HUES6 (cell line): Measurements from ENCODE around the gene GSTK1.
"Not testable (repeated sequence)": the region's sequence is repeated elsewhere in the genome, so short reads cannot be mapped to it uniquely, and the experiment has no call there.

Source experiments
- H3K27ac ChIP-seq: 2 replicates; pipeline ENCODE4 v1.7.0; 2013; ENCODE audit warnings: low read depth, mild to moderate bottlenecking, low read length, inconsistent platforms
- H3K27me3 ChIP-seq: 2 replicates; pipeline ENCODE4 v1.6.1; 2013; ENCODE audit warnings: low read length; ENCODE audit not compliant: control insufficient read depth, insufficient read depth
- H3K36me3 ChIP-seq: 2 replicates; pipeline ENCODE4 v1.6.1; 2013; ENCODE audit warnings: low read length; ENCODE audit not compliant: control insufficient read depth, insufficient read depth
- H3K4me1 ChIP-seq: 2 replicates; pipeline ENCODE4 v1.6.1; 2013; ENCODE audit warnings: low read length; ENCODE audit not compliant: control insufficient read depth, insufficient read depth
- H3K4me3 ChIP-seq: 2 replicates; pipeline ENCODE4 v1.5.1; 2013; ENCODE audit warnings: low read depth, low read length
- H3K9ac ChIP-seq: one replicate; pipeline ENCODE4 v1.6.1; 2013; ENCODE audit warnings: mild to moderate bottlenecking, low read length
- H3K9me3 ChIP-seq: 2 replicates; pipeline ENCODE4 v1.6.1; 2013; ENCODE audit warnings: low read depth, low read length; ENCODE audit not compliant: control insufficient read depth, insufficient read depth

GSTK1 gene

DNA sequence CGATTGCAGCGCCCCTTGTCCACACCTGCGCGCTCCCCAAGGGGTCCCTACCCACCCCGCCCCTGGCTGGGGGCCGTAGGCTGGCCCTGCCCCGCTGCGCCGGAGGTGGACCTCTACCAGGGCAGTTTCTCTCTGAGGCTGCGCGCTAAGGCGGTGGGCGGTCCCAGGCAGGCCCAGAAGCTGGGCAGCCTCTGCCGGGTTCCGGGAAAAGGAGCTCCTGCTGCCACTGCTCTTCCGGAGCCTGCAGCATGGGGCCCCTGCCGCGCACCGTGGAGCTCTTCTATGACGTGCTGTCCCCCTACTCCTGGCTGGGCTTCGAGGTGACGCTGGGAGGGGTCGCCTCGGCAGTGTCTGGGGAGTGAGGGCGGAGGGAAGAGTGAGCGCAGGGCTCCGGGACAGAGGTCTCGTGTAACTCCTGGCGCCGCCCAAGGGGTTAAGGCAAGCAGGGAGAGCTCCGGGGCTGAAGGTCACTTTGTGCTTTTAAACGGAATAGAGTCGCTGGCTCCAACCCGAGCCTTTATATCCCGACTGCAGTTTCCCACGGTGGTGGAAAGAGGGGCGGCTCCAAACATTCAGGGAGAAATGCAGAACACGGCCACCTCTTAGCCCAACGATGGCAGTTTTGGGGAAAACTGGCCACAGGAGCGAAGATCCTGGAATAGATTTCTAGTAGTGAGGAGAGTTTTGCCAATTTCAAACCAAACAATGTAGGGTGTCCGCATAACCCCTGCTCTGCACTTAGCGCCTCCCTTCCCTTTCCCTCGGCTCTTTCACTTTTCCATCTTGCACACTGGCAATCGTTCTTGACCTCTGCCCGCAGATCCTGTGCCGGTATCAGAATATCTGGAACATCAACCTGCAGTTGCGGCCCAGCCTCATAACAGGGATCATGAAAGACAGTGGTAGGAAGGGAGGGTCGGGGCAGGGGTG lies at the start of gene GSTK1:
TSS of gene GSTK1 (plus strand) at position 176 of the 930 bp plus-strand sequence. CDS start at position 249, 73 bp downstream.
- Histone ChIP-seq H3K4me1 (peaks cover 5% of the 10 kb centered on the region; the same call in 1 of the 2 replicates), H3K4me3 (peak within 1 kb of the TSS; percentile 97), H3K27ac (peak within 1 kb of the TSS; percentile 13; the same call in 1 of the 2 replicates), H3K36me3 (peaks cover 14% of the 10 kb centered on the region), H3K9ac (peak within 1 kb of the TSS; percentile 84), H3K9me3 (peaks cover 4% of the 10 kb centered on the region; the same call in 1 of the 2 replicates), H3K27me3 (0 out of 2 replicates have a peak, but pooled peaks cover 2% of the 10 kb centered on the region)

DNA sequence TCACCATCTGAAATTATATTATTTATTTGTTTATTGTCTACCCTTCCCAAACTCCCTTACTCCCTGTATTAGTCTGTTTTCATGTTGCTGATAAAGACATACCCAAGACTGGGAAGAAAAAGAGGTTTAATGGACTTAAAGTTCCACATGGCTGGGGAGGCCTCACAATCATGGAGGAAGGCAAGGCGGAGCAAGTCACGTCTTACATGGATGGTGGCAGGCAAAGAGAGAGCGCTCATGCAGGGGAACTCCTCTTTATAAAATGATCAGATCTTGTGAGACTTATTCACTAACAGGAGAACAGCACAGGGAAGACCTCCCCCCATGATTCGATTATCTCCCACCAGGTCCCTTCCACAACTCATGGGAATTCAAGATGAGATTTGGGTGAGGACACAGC lies 49.8 kb upstream of the GSTK1 start:
- not testable (repeated sequence) for H3K9me3 ChIP-seq, H3K9ac ChIP-seq, H3K27ac ChIP-seq, H3K36me3 ChIP-seq, H3K27me3 ChIP-seq, H3K4me3 ChIP-seq, H3K4me1 ChIP-seq

DNA sequence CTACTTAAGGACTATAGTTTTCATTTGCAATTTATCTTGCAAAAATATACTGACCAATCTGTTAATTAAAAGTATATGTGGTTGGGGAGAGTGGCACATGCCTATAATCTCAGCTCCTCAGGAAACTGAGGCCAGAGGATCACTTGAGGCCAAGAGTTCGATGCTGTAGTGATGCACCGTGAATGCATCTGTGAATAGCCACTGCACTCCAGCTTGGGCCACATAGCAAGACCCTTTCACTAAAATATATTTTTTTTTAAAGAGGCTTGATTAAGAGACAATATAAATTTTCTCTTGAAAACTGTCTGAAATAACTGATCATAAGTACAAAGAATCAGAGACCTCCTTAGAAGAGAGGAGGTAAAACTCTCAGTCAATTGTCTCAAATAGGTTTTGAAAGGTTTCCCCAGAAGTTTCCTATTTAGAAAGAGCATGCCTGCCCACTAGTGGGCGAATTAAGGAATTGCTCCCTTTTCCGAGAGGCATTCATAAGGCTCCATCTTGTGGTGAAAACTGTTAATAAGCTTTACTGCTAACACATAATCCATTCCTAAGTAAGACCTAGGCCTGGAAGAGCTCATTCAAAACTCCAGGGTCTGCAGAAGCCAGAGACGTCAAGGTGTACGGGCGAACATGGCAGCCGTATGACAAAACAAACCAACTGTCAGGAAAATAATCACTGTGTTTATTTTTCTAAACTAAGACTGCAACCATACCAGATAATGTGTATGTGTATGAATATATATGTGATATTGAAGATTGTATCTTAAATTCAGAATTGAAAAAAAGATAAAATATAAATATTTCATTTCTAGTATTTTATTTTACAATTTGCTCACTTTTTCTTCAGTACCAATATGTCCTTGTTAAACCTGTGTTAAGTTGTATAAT lies 48.2 kb upstream of the GSTK1 start:
- H3K36me3 ChIP-seq: no peaks in the 10 kb centered on the region
- no peak overlapping the region for H3K4me3 ChIP-seq
- H3K27me3 ChIP-seq: no peaks in the 10 kb centered on the region
- H3K27ac ChIP-seq: no peak overlapping the region
- no peaks in the 10 kb centered on the region for H3K4me1 ChIP-seq
- H3K9me3 ChIP-seq: 0 out of 2 replicates have a peak, but pooled peaks cover 3% of the 10 kb centered on the region
- H3K9ac ChIP-seq: no peak overlapping the region

DNA sequence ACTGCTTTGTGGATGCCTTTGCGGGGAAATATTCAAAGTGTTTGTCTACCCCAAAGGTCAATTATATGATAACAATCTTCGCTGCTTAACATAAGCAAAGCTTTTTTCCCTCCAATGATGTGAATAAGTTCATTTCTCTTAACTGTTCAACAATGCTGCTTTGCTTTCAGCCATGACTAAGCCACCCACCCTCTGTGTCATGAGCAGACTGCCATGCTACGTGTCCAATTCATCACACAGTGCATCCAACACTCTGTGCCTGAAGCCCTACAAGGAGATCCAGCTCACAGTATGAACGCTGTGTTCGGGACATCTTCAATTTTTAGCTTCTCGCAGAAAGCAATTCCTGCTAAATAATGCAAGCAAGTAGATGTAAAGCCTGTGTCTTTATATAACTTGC lies 47.1 kb upstream of the GSTK1 start:
- H3K27me3 ChIP-seq: no peaks in the 10 kb centered on the region
- no peak overlapping the region for H3K27ac ChIP-seq
- no peak overlapping the region for H3K4me3 ChIP-seq
- H3K9me3 ChIP-seq: 0 out of 2 replicates have a peak, but pooled peaks cover 3% of the 10 kb centered on the region
- H3K4me1 ChIP-seq: no peaks in the 10 kb centered on the region
- no peaks in the 10 kb centered on the region for H3K36me3 ChIP-seq
- no peak overlapping the region for H3K9ac ChIP-seq

DNA sequence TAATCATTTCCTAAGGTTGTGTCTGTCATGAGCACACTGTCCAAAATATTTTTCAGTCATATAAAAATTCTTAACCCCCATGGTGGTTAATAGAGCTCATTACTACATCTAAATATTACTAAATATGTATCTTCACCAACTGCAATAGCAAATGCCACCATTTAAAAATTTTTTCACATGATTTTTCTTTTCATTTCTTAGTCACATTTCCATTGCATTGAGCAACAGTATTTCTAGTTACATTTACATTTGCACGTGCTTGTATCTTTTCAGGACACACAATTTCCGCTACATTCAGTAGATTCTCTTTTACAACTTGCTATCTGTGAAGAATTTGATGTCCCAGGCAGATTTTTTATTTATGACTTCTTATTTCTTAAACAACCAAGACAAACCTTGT lies 46.6 kb upstream of the GSTK1 start:
- H3K36me3 ChIP-seq: no peaks in the 10 kb centered on the region
- 0 out of 2 replicates have a peak, but pooled peaks cover 3% of the 10 kb centered on the region for H3K9me3 ChIP-seq
- H3K4me1 ChIP-seq: no peaks in the 10 kb centered on the region
- H3K9ac ChIP-seq: no peak overlapping the region
- no peaks in the 10 kb centered on the region for H3K27me3 ChIP-seq
- H3K27ac ChIP-seq: no peak overlapping the region
- H3K4me3 ChIP-seq: no peak overlapping the region

DNA sequence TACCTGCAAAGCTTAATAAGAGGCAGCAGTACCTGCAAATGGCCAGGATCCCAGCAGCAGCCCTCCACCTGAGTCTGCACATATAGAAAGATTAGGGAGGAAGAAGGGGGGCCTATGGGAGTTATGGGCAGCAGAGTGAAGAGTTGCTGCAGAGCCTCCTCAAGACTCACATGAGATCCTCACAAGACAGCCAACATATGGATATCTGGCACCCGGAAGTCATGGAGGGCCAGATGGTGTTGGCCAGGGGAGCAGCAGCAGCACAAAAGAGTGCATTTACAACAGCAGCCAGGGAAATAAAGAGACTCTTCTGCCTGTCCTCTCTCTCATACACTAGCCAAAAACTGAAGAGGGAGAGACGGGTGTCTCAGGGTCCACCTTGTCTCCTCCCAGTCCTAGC lies 45.4 kb upstream of the GSTK1 start:
- H3K27me3 ChIP-seq: peaks cover 5% of the 10 kb centered on the region; the same call in 1 of the 2 replicates
- H3K4me1 ChIP-seq: no peaks in the 10 kb centered on the region
- H3K4me3 ChIP-seq: no peak overlapping the region
- no peaks in the 10 kb centered on the region for H3K36me3 ChIP-seq
- H3K9ac ChIP-seq: no peak overlapping the region
- no peak overlapping the region for H3K27ac ChIP-seq
- no peaks in the 10 kb centered on the region for H3K9me3 ChIP-seq

DNA sequence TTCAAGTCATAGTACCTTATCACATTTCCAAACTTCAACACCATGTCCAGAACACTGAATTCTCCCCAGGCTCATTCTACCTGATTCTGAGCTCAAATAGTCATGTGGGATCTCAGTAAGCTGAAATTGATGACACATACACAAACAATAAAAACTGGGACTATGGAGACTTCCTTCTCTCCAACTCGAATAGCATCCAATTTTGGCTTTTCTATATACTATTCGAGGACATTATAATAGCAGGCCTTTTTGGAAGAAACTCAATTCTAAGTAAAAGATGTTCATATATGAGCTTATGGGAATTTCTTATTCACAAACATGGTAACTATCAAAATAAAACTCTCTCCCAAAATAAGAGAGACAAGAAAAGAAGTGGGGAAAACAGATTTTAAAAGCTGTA lies 42.0 kb upstream of the GSTK1 start:
- peaks cover 7% of the 10 kb centered on the region for H3K27me3 ChIP-seq
- H3K4me1 ChIP-seq: no peaks in the 10 kb centered on the region

DNA sequence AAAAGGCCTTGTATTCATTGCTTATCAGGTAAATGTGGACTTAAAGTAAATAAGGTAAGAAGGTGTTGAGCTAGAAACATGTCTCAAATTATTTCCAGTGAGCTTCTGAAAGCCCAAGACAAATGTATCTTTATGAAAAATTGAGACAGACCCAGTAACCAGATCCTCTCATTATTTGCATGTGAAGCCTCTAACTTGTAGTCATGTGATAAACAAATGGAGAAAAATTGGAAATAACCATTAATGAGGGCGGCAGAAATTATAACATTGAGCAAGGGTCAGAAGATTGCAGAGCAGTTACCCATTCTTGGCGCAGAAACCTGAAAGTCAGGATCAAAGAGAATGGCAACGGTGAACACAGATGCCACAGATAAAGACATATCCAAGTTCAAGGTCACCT lies 41.5 kb upstream of the GSTK1 start, which contains the start of gene TAS2R40:
TSS of gene TAS2R40 (plus strand) at position 301 of the 400 bp plus-strand sequence. CDS start at position 343, 42 bp downstream.
- Histone ChIP-seq H3K9ac (no peak within 1 kb of the TSS), H3K27ac (no peak within 1 kb of the TSS), H3K4me1 (no peaks in the 10 kb centered on the region), H3K27me3 (peaks cover 7% of the 10 kb centered on the region), H3K4me3 (no peak within 1 kb of the TSS), H3K36me3 (no peaks in the 10 kb centered on the region), H3K9me3 (no peaks in the 10 kb centered on the region)

More for the DNA sequence above, 42.0 kb upstream of the GSTK1 start:
- no peak overlapping the region for H3K9ac ChIP-seq
- H3K4me3 ChIP-seq: no peak overlapping the region
- H3K36me3 ChIP-seq: no peaks in the 10 kb centered on the region
- H3K9me3 ChIP-seq: no peaks in the 10 kb centered on the region
- no peak overlapping the region for H3K27ac ChIP-seq

DNA sequence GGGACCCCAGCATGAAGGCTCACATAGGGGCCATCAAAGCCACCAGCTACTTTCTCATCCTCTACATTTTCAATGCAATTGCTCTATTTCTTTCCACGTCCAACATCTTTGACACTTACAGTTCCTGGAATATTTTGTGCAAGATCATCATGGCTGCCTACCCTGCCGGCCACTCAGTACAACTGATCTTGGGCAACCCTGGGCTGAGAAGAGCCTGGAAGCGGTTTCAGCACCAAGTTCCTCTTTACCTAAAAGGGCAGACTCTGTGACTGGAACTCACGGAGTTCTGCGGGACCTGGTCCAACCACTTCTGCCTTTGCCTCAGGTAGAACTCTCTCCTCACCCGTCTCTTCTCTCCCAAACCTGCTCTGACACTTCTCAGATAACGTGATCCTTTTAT lies 40.5 kb upstream of the GSTK1 start:
- no peak overlapping the region for H3K27ac ChIP-seq
- no peak overlapping the region for H3K9ac ChIP-seq
- H3K4me3 ChIP-seq: no peak overlapping the region
- no peaks in the 10 kb centered on the region for H3K4me1 ChIP-seq
- H3K36me3 ChIP-seq: no peaks in the 10 kb centered on the region
- H3K27me3 ChIP-seq: peaks cover 7% of the 10 kb centered on the region
- no peaks in the 10 kb centered on the region for H3K9me3 ChIP-seq

DNA sequence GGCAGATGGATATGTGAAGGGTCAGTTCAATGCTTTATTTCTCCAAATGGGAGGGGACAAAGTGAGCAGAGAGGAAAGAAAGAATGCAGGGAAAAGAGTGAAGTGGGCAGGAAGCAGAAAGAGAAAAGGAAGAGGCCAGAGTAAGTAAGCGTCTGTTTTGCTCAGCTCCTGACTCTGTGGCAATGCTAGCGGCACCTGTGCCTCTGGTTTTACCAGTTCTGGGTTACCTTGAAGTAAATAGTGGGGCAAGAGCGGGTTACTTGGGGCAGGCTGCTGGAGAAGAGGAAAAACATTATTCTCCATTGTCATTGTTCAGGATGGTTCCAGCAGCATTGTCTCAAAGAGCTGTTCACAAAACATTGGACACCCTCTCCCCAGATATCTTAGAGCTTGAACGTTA lies 39.5 kb upstream of the GSTK1 start:
- H3K36me3 ChIP-seq: no peaks in the 10 kb centered on the region
- H3K27me3 ChIP-seq: peaks cover 7% of the 10 kb centered on the region
- no peak overlapping the region for H3K27ac ChIP-seq
- no peak overlapping the region for H3K9ac ChIP-seq
- H3K4me1 ChIP-seq: no peaks in the 10 kb centered on the region
- H3K9me3 ChIP-seq: no peaks in the 10 kb centered on the region
- H3K4me3 ChIP-seq: no peak overlapping the region
